Fibroblast of the aortic adventitia (primary cell): ENCODE data around the gene CEP104. TPM values are rescaled to one million over a fixed set of nuclear protein-coding genes. Genes with fewer than 3 reads are reported as not detected.
A peak's percentile ranks its signal among the peaks of the same experiment; 100 is the strongest.

Experiments used
- DNase-seq: peaks from one replicate; pipeline ENCODE4 v3.0.0-alpha.2; 2010; ENCODE audit warnings: low read depth
- H3K4me3 ChIP-seq: 2 replicates; pipeline ENCODE4 v1.5.1; 2011; ENCODE audit warnings: low read depth, mild to moderate bottlenecking, control low read depth, low read length, moderate library complexity
- total RNA-seq: library from RNA; depleted of rRNA; stranded (reverse); fragments of >200 nt; gene quantifications from 2 replicates; pipeline ENCODE4 v1.2.3, GENCODE V29; 2012; ENCODE audit warnings: low replicate concordance
- TF ChIP-seq, protein P1 (sequence below): IDR thresholded peaks from 2 replicates; pipeline ENCODE4 v1.5.1; 2011; ENCODE audit warnings: mild to moderate bottlenecking, low read length, control low read depth, inconsistent platforms; ENCODE audit not compliant: insufficient read depth

CEP104 gene
- total RNA-seq, 1 donor, result 16.9 TPM

DNA sequence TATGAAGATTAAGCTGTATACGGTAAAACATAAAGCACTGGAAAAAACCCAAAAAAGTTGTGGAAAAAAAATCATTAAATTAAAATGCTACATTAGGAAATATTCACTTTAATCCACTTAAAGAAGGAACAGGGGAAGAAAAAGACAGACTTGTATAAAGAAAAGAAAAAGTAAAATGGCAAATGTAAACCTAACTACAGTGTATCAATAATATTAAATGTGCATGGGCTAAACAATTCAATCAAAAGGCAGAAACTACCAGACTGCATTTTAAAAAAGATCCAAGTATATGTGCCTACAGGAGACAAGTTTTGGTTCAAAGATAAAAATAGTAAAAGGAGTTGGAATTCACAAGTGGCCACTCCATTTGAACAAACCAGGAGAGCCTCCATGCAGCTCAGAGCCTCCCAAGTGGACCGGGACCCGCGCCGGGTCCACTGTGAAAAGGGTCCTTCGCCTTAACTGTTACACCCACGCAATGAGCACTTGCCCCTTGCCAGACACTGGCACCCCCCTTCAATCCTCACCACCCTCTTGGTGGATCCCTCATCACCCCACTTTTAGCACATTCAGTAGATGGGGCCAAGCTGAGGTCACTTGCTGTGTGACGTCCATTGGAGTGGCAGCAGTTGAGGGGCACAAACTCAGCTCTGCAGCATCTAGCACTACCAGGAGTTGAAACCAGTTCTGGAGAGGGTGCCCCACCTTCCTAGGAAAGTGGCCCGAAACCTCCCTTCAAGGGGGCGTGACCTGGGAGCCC, 42.2 kb upstream of the CEP104 start:
- H3K4me3 ChIP-seq, result peak overlapping the region; percentile 93
- no peak for DNase-seq
- TF ChIP-seq, protein P1, sequence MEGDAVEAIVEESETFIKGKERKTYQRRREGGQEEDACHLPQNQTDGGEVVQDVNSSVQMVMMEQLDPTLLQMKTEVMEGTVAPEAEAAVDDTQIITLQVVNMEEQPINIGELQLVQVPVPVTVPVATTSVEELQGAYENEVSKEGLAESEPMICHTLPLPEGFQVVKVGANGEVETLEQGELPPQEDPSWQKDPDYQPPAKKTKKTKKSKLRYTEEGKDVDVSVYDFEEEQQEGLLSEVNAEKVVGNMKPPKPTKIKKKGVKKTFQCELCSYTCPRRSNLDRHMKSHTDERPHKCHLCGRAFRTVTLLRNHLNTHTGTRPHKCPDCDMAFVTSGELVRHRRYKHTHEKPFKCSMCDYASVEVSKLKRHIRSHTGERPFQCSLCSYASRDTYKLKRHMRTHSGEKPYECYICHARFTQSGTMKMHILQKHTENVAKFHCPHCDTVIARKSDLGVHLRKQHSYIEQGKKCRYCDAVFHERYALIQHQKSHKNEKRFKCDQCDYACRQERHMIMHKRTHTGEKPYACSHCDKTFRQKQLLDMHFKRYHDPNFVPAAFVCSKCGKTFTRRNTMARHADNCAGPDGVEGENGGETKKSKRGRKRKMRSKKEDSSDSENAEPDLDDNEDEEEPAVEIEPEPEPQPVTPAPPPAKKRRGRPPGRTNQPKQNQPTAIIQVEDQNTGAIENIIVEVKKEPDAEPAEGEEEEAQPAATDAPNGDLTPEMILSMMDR, result no peak

GRCh38 chr1:3898475-3898735, 41.4 kb upstream of the CEP104 start:
- TF ChIP-seq, protein P1, result no peak

GRCh38 chr1:3896396-3897000, 39.5 kb upstream of the CEP104 start:
- no peak overlapping the region for H3K4me3 ChIP-seq
- TF ChIP-seq, protein P1, result no peak
- DNase-seq, result no peak

More at GRCh38 chr1:3898475-3898735, 41.4 kb upstream of the CEP104 start:
- no peak for DNase-seq
- H3K4me3 ChIP-seq, result no peak overlapping the region

- TF ChIP-seq, protein P1, result no peak
- H3K4me3 ChIP-seq, result no peak overlapping the region
- DNase-seq, result no peak
Measured at GRCh38 chr1:3895951-3896325, 38.9 kb upstream of the CEP104 start.

DNA sequence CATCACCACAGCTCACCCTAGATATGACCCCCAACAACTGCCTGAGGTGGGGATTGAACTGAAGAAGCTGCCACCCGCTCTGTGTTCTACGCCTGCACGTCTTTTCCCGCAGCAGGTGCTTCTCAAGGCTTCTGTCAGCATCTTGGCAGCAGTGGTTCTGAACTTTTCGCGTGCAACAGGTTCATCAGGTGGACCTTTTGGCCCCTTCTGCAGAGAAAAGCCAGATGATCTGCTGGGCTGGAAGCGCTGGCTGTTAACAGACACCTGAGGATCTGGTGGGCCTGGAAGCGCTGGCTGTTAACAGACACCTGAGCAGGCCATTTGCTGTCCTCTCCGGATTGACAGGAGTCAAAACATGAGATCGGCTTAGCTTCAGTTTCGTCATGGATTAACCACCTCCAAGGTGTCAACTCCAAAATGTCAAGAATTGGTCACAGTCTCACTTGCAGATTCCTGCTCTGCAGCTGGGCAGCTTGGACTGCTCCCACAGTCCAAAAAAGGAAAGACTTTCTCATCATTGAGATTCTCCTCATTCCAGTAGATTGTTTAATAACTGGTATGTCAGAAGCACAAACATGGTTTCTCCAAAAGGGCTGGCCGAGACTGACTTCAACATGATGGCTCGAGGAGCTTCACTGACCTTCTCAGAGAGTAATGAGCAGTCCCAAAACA, 38.4 kb upstream of the CEP104 start:
- TF ChIP-seq, protein P1, result no peak
- DNase-seq, result no peak
- no peak overlapping the region for H3K4me3 ChIP-seq

DNA sequence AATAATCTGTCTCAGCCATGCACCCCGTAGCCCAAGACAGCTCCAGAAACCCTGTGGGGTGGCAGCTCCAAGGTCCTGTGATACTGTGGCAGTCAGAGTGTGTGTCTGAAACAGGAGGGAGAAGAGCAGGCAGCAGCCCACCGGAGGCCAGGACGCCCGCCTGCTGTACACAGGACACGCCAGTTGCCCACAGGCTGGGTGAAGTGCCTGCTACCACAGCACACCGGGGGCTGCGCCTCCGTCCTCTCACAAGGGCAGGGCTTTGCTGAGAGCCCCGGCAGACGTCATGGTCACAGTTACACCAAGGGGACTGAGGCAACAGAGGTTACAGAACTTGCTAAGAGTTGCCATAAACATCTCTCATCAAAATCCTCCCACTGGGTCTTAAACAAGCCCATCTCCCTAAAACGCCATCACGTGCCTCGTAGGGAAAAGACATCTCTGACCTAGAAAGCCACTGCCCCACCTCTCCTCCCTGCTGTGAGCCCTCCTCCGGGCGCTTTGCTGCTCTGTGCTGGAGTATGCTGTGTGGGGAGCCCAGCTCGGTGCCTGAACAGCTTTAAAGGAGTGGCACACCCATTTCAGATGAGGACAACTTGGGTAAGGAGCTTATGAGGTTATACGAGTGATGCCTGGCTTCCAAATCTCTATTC, 37.7 kb upstream of the CEP104 start:
- DNase-seq, result no peak

More for the DNA sequence above, 37.7 kb upstream of the CEP104 start:
- no peak overlapping the region for H3K4me3 ChIP-seq
- TF ChIP-seq, protein P1, result no peak
